Stimulated activated CD4-positive, alpha-beta T cell treated with anti-CD3 and anti-CD28 coated beads, Interleukin-15, amount 100 ng/mL, for 1 hour (primary cell): Measurements from ENCODE around the gene COX19.

Experiments used
- DNase-seq, 2 donors: peaks; one replicate each; pipeline ENCODE4 v3.0.0-alpha.2; 2020; ENCODE audit warnings: low read depth in 1 of 2, low spot score in 1 of 2

Gene COX19

DNA sequence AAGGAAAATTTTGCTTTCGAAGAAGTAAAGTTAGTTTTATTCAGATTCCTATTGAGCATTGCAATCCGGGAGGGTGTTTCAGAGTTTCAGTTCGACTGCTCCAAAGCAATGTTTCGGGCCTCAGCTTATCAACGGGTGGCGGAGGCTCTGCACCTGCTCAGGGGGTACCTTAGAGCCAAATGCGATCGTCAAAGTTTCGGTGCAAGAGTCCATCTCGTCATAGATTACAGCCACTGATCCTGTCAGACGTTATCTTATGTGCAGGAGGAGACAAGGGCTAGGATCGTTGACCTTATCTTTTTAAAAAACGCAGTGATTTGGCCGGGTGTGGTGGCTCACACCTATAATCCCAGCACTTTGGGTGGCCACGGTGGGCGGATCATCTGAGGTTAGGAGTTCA lies 3.8 kb upstream of the COX19 start:
- no peak for DNase-seq

DNA sequence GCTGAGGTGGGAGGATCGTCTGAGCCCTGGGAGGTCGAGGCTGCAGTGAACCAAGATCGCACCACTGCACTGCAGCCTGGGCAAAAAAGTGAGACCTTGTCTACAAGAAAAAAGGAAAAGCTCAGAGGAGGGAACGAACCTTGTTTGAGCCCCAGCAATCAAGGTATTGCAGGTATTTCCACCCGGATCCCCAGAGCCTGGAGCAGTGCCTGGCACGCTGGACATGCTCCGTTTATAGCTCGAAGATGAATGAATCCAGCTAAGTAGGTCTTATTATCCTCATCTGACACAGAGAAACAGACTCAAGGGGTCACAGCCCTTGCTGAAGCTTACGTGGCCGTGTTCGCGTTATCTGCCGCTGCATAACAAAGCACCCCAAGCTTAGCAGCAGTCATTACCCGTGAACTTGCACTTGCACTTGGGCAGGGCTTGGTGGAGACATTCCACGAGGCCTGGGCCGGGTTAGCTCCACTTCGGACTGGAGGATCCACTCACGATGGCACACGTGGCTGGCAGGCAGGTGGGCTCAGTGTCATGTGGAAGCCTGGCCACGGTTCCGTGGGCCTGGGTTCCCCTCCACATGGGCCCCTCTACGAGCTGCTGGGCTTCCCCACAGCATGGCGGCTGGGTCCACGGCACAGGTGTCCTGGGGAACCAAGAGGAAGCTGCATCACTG lies 3.2 kb upstream of the COX19 start:
- DNase-seq, result no peak

DNA sequence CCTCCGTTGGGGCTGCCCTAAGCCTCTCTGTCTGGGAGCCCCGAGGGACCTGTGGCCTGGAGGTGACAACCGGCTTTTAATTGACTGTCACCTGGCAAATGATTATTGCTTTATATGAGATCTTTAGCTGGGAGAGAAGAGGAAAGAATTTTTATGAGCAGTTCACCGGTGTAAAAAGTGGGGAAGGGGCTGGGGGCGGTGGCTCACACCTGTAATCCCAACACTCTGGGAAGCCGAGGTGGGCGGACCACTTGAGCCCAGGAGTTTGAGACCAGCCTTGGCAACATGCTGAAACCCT lies 2.6 kb upstream of the COX19 start:
- no peak for DNase-seq

DNA sequence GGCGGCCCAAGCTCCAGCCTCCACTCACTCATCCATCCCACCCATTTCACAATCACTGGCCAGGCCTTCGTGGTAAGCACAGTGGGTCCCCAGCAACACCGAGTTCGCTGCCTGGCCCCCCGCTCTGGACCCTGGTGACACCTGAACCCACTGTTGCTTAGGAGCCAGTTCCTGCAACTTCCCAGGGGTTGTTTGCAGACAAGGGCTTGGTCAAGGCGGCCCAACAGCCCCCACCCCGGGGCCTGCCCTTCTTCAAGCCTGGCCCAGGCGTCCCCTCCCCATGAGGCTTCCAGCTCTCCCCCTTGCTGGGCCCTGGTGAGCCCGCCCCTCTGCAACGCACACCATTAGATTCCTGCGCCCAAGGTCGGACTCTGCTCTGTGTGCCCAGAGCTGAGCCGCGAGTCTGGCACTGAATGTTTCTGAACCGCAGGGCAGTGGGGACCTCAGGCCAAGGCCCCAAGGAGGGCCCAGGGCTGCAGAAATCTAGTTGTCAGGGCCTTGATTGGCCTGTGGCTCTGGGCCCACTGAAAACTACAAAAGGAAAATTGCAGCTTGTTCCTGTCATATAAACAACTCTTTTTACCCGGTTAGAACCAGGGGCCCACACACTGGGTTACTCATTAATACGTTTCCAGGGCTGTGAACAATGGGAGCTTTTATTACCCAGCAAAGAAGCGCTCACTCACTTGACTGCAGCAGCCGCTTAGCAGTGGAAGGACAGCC lies 2.1 kb upstream of the COX19 start:
- DNase-seq, result no peak

DNA sequence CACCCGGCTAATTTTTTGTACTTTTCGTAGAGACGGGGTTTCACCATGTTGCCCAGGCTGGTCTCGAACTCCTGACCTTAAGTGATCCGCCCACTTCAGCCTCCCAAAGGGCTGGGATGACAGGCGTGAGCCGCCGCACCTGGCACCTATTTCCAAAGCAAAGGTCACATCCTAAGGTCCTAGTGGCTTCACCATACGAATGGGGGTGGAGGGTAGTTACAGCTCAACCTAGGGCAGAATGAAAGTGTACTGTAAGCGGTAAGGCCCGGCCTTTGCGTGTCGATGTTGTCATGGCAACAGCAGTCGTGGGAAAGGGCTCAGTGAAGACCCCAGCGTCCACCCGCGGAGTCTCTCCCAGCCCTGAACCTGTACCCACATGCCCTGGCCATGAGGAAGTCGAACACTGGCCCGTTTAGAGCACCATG lies 1.6 kb upstream of the COX19 start:
- DNase-seq, result no peak

DNA sequence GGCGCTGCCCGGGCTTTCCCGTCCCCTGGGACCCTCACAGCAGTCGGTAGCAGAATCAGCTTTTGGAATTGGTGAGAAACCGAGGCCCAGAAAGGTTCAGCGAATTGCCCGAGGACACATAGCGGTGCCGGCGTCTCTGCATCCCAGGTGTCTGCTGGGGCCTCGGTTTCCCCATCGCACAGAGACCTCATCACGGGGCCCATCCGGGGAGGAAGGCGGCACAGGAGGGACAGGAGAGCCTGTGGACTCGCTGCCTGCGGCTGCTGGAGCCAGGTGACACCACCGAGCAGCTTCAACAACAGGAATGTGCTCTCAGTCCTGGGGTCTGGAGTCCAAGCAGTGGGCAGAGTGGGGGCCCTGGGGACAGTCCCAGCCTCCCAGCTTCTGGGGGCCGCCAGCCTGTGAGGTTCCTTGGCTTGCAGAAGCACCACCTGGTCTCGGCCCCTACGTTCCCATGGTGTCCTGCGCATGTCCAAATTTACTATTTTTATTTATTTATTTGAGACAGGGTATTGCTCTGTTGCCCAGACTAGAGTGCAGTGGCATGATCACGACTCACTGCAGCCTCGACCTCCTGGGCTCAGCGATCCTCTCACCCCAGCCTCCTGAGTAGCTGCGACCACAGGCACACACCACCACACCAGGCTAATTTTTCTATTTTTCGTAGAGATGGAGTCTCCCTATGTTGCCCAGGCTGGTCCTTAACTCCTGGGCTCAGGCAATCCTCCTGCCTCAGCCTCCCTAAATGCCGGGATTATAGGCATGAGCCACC lies 539 bp upstream of the COX19 start:
- DNase-seq, result no peak

DNA sequence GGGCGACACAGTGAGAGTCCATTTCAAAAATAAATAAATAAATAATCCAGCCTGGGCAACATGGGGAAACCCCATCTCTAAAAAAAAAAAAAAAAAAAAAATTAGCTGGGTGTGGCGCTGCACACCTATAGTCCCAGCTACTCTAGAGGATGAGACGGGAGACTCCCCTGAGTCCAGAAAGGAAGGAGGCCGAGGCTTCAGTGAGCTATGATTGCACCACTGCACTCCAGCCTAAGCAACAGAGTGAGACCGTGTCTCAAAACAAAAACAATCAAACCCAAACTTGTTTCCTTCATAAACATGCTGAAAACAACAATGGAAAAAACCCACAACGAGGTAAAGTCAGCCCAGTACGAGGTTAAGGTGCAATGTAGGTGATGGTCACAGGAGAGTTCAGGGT lies 1.2 kb downstream of the COX19 start:
- no peak for DNase-seq

DNA sequence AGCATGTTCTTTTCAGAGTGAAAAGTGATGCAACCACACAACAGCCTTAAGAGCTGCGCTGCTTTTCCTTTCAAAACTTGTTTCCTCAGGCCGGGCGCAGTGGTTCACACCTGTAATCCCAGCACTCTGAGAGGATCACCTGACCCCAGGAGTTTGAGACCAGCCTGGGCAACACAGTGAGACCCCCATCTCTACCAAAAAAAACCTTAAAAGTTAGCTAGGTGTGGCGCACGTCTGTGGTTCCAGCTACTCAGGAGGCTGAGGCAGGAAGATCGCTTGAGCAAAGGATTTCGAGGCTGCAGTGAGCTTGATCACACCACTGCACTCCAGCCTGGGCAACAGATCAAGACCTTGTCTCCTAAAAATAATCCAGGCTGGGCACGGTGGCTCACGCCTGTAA lies 2.0 kb downstream of the COX19 start:
- DNase-seq, result no peak

DNA sequence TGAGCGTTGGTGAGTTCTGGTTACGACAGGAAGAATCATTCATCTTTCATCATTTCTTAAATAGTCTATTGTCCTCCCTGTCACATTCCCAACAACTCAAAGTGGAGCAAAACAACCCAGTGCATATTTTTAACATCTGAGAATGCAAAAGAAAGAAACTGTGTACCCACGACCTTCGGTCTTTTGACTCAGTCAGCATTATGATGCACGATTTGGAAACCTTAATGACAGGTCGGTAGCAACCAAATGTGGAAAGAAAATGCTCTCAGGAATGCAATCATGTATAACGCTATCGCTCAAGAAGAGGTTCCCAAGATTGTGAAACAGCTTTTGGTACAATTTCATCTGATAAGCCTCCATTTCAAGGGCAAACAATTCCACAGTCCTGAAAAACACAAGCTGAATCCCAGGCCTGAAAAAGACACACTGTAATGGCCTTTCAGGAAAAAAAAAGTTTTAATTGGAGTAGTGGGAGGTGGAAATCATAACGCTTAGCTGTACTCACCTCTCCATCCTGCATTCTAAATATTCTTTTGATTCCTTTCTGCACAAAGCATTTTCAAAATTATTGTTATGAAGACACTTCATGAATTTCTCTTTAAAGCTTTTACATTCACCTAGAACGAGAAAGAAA lies 2.6 kb downstream of the COX19 start:
- no peak for DNase-seq

DNA sequence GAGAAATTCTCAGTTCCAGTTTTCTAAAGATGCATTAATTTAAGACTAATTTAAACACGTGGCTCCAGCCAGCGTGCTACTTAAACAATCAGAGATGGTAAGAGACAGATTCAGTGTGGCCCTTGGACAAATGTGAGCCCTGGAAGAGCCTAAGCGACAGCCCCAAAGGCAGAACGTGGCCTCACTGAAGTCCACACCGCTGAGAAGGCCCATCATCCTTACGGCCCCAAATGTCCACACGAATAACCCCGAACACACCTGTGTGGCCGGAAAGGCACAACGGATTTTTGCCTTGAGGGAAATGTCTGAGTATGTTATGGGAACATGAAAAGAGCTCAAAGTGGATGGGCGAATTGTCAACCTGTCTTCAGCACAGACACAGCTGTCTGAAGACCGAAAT lies 3.2 kb downstream of the COX19 start:
- no peak for DNase-seq

DNA sequence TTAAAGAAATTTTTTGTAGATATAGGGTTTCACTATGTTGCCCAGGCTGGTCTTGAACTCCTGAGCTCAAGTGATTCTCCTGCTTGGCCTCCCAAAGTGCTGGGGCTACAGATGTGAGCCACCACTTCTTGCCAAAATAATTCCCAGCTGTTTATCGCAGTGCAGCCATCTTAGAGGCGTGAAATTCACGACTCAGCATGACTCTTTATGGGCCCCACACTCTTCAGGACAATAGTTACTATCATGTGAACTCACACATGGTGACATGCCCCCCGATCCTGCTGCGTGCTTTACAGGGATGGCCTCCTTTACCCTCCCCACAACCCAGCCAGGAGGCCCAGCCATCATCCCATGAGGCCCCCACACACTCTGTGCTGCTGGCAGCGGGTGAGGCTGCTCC lies 4.6 kb downstream of the COX19 start:
- DNase-seq, result no peak

DNA sequence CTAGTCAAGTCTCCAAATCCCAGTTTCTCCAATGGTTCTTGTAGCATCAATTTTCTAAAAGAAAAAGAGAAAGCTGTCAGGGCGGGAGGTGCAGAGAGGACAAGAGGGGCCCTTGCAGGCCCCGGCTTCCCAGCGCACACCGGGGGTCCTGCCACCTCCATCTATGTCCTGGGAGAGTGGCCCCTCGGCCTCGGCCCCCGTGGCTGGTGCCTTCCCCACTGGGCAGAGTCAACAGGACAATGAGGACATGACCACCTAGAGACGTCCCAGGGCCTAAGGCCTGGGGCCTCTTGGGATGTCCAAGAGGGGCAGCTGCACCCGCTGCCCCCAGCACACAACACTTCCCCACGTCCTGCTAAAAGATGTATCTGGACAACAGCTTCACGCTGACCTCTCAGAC lies 5.9 kb downstream of the COX19 start:
- DNase-seq, result no peak

DNA sequence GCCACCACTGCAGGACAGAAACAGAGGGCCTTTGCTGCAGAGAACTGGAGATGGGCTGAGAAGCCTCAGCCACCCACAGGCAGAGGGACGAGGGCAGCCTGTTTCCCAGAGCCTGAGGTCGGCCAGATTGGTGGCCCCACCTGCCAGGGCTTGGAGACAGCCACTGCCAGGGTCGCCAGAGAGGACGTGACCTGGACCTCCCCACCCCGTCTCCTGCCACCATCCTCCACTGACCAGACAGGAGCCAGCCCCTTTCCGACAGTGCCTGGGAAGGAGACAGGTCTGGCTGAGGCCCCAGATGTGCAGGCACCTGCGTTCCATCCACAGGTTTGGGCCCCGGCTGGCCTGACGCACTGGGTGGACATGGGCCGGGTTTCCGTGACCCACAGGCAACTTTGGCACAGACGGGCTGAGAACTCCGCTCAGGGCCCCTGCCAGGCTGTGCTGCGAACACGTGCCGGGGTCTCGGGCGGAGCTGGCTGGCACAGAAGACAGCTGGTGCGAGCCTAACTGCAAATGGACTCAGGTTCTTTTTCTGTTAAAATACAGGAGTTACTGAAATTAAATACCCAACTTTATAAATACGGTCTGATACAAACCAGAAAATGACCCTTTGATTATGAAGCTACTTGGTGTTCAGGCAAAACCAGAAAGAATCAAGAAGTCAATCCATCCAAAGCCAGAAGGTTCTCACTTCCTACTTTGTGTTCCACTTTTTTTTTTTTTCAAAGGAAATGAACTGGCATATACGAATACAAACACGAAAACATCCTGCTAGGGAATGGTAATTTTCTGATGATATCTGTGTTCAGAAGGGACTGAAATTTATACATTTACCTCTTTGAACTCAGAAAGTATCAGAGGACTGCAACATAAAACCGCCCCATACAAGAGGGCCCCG lies 6.9 kb downstream of the COX19 start:
- DNase-seq, result no peak

DNA sequence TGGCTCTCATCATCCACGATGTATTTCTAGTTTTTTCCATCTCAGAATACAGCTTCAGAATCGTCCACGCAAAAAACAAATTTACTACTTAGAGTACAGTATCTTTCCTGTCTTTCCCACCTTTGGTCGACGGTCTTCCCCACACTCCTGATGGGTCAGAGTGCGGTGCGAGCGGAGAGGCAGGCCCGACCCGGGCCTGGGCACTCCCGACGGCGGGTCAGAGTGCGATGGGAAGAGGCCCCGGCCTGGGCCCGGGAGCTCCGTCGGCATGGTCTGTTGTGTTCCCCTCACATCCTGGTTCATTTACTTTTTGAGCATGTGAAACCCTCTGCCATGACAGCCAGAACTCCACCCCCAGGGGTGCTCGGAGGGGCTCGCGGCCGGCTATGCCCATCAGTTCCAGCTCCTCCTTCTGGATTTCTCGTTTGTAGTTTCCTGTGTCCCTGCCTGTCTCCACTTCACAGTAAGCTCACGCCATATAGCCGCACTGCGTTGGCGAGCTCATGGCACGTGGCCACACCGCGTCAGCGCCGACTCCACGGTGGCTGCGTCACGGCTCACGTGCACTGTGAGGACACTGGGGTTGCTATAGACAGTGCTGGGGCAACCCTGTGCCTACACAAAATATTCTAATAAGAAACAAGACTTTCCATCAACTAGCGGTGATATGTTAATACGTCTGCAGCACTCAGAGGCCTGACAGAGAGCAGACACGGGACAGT lies 7.8 kb downstream of the COX19 start:
- no peak for DNase-seq

DNA sequence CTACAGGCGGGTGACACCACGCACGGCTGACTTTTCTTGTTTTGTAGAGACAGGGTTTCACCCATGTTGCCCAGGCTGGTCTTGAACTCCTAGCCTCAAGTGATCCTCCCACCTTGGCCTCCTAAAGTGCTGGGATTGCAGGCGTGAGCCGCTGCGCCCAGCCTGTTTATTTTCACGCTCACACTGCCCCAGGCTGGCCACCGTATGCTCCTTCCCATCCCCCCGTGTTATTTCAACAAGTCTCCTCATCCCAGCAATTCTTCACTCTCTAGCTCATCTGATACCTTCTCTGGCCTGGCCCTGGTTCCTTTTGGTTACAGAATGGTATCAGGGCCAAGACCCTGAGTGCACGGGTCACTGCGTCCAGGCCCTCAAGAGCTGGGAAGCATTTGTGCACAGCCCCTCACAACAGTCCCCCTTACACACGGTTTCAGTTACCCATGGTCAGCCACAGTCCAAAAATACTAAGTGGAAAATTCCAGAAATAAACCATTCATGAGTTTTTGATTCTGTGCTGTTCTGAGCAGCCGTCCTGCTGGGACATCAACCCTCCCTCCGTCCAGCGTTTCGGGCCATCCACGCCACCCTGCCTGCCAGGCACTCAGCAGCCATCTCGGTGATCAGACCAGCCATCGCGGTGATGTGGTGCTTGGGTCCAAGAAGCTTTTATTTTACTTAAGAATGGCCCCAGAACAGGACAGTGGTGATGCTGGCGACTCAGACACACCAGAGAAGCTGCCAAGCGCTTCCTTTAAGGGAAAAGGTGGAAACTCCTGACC lies 8.9 kb downstream of the COX19 start:
- no peak for DNase-seq

DNA sequence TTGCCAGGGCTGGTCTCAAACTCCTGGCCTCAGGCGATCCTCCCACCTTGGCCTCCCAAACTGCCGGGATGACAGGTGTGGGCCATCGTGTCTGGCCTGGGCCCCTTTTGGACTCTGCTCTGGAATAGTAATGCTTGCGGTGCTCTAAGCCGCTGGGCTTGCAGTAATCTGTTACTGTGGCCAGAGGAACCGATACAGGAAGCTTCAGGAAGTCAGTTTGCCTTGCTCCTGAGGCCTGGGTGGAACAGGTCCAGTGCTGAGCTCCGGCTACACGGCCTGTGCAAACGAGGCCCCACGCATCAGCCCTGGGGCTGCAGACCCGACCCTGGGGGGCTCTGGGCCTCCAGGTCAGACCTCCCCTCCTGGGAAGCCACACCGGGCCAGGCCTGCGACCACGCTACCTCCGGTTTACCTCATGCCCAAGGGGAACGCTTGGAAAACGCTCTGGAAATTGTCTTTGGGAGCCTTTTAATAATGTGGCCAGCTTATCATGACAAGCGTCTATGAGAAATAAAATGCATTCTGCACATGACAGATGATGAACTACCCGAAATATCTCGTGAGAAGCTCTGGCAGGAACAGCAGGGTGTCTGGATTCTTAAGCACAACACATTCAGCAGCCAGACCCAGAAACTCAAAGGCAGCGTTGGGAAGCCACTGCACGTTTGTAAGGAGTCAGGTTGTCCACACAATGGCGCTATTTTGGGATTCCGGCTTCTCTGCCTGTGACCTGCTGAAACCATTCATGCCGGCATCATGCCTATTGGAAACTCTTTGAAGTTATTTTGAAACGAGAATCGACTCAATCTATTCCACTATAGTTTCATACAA lies 10.7 kb downstream of the COX19 start:
- DNase-seq, result no peak

DNA sequence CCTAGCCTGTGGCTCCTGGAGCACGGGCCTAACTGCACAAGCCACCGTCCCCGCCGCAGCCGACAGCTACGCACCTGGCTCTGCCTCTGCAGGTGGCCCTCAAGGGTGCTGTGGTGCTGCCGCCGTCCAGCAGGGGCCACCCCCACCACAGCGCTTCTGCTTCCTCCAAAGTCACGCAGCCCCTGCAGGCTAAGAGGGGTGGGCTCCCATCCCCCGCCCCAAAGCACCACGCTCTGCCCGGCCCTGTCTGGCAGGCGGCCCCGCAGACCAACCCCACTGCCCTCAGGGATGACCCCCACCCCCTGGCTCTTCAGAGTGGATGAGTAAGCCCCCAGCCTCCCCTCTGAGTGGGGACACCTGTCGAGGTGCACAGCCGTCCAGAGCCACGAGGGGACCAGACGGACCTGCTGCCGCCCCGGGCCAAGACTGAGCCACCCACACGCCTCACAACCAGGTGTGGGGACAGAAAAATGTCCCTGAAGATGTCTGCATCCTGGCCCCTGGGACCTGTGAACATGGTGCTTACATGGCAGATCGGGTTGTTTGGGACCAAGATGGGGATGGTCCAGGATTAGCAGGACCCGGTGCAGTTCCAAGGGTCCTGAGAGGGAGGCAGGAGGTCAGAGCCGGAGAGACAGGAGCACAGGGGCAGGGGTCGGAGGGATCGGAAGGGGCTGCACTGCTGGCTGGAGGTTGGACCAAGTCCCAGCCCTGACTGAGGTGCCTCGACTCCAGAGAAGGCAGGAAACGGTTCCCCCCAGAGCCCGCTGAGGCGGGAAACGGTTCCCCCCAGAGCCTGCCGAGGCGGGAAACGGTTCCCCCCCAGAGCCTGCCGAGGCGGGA lies 11.9 kb downstream of the COX19 start:
- no peak for DNase-seq
